Measurements from ENCODE around the gene UPF1. TPM values are rescaled to one million over a fixed set of nuclear protein-coding genes. Genes with fewer than 3 reads are reported as not detected.

UPF1 gene
- polyA plus RNA-seq, 4 donors: 44.6 to 70.4 (median 62.0) TPM

DNA sequence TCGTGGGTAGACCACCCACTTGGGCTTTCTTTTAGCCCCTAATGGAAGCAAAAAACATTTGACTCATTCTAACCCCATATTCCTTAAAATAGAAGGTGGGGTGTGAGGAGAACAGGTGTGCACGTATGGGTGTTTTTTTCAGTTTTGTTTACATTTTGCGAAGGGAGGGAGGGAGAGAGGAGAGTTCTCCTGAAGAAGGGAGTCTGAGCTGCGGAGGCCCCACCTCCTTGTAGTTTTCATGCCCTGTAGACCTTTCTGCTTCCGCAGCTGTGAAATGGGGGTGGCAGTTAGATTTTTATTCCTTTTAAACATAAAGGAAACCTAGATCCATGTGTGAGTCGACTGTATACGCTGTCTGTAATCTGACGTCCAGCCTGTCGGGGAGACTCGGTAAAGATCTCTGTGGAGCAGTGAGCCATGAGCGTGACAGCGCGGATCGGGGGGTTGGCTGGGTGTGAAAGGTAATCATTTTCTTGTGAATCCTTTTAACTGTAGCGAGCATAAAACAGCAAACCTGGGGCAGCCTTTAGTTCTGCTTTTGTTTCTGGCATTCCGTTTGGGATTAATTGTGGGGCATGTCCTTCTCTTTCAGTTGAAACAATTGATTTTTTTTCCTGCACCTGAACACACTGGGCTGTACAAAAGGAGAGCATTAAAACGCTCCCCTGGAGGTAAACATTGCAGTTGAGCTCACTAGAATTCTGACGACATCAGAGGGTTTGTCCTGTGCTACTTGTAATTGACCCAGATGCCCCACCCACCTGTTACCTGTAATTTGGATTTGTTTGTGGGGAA is 2.3 kb downstream of the UPF1 start:
- DNase-seq (ENCODE audit: low read depth in 4 of 4, low spot score in 2 of 4): no peak

DNA sequence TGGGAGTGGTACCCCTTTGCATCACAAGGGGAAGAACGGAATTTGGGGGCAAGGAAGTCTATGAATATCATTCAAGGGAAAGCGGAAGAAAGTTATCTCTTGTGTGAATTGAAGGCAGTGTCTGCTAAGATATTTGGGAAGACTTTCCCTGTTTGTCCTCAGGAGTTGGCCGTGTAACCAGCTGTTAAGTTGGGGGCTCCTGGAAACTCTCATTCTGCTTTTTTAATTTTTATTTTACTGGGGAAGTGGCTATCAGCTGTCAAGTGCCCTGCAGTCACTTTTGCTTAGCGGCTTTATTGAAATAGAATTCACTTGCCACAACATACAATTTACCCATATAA is 2.9 kb downstream of the UPF1 start:
- DNase-seq (ENCODE audit: low read depth in 4 of 4, low spot score in 2 of 4): no peak

GRCh38 chr19:18839465-18840287 is 7.9 kb downstream of the UPF1 start:
- DNase-seq (ENCODE audit: low read depth in 4 of 4, low spot score in 2 of 4): no peak

- no peak for DNase-seq (ENCODE audit: low read depth in 4 of 4, low spot score in 2 of 4)
Measured at GRCh38 chr19:18840288-18841267, 8.8 kb downstream of the UPF1 start.

GRCh38 chr19:18841400-18841799 is 9.6 kb downstream of the UPF1 start:
- DNase-seq (ENCODE audit: low read depth in 4 of 4, low spot score in 2 of 4): no peak

DNA sequence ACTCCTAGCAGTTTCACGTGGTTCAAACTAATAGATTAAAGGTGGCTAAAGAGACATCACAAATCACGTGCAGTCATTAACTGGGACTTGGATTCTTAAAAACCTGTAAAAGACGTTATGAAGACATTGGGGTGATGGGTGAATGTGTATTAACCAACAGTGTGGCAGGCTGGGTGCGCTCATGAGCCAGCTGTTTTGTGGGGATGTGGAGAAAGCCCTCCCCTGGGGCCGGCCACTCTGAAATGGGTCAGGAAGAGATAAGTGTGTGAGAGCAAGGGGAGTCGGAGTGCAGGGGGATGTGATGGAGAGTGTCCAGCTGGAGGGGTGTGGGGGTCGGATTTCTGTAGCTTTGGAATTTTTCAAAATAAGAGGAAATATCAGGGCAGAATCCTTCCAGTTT is 10.4 kb downstream of the UPF1 start:
- DNase-seq (ENCODE audit: low read depth in 4 of 4, low spot score in 2 of 4): no peak

DNA sequence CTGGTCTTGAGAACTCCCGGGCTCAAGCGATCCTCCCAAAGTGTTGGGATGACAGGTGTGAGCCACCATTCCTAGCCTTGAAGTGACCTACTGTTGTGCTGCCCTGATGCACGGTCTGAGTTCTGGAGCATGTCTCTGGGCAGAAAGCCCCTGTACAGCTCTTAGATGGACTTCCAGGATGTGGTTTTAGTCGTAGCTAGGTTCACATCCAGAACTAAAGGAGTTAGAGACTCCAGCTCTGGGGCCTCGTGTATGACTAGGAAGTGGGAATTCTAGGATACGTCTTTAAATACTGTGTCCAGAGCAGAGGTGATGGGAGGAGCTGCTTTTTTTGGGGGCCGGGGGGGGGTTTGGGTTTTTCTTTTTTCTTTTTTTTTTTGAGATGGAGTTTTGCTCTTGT is 12.2 kb downstream of the UPF1 start:
- no peak for DNase-seq (ENCODE audit: low read depth in 4 of 4, low spot score in 2 of 4)

- DNase-seq (ENCODE audit: low read depth in 4 of 4, low spot score in 2 of 4): no peak
Measured at GRCh38 chr19:18844806-18845329, 13.1 kb downstream of the UPF1 start.

DNA sequence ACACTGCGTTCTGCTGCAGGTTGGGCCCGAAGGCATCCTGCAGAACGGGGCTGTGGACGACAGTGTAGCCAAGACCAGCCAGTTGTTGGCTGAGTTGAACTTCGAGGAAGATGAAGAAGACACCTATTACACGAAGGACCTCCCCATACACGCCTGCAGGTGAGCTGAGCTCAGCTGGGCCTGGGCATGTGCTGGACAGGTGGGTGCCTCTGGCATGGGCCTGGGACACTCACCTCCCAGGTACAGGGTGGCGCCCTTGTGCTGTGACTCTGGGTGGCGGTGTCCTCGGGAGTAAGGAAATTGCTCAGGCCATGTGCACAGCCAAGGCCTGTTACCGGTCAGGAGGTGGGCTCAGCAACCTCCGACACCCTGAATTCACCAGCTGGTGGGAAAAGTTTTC is 14.2 kb downstream of the UPF1 start:
- no peak for DNase-seq (ENCODE audit: low read depth in 4 of 4, low spot score in 2 of 4)

DNA sequence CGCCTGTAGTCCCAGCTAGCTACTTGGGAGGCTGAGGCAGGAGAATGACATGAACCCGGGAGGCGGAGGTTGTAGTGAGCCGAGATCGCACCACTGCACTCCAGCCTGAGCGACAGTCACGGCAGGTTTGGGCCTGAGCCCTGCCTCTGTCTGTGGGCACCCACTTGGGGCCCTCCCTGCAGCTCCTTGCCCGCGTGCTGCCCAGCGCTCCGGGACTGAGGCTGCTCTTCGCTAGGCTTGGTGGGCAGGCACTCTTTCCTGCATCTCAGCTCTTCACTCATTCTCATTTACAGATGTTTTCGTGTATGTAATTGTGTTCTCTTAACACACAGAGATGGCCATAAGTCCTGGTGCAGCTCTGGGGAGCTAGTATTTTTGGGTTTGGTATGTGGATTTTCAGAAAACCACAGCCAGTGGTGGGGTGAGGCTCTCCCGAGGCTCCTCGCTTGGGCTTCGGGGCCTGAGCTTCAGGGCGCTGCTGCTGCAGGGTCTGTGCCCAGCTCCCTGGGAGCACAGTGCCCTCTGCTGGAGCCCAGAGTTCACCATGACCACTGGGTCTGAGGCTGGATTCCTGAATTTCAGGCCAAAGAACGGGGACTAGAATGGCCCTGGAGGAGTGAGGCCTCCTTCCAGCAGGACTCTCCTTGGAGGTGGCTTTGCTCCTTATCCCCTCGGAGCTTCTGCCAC is 15.2 kb downstream of the UPF1 start:
- DNase-seq (ENCODE audit: low read depth in 4 of 4, low spot score in 2 of 4): peak in 1 of 4 donors; percentile 64

DNA sequence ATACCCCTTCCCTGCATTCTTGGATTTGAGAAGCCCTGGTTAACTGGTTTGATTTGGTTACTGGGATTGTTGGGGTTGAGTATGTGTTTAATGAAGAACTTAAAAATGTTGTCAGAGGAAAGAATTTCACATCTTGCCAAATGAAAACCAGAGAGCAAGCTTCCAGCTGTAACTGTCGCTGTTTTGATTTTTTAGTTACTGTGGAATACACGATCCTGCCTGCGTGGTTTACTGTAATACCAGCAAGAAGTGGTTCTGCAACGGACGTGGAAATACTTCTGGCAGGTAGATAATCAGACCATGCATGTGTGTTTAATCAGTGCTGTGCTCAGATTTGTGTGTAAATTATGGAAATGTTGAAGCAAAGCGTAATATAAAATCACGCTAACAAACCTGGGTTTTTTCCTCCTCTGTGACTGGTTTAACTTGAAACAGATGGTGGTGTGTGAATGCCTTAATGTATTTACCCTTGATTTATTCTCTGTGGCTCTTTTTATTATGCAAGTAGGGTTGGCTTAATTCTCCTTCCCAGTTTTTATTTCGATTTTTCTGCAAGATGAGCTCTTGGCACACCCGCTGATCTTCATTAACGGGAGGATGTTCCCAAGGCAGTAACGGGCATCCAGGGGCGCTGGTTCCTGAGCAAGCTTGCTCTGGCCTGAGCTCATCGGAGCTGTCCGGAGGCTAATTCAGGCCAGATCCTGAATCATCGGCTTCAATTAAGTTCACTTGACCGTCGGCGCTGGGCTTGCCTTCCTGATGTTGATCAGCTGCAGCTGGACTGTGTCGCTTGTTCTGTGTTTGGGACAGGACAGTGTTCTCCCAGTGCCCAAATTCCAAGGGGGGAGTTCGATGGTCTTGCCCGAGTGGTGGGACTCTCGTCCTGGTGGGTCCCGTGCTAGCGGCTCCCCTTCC is 16.0 kb downstream of the UPF1 start:
- DNase-seq (ENCODE audit: low read depth in 4 of 4, low spot score in 2 of 4): no peak

DNA sequence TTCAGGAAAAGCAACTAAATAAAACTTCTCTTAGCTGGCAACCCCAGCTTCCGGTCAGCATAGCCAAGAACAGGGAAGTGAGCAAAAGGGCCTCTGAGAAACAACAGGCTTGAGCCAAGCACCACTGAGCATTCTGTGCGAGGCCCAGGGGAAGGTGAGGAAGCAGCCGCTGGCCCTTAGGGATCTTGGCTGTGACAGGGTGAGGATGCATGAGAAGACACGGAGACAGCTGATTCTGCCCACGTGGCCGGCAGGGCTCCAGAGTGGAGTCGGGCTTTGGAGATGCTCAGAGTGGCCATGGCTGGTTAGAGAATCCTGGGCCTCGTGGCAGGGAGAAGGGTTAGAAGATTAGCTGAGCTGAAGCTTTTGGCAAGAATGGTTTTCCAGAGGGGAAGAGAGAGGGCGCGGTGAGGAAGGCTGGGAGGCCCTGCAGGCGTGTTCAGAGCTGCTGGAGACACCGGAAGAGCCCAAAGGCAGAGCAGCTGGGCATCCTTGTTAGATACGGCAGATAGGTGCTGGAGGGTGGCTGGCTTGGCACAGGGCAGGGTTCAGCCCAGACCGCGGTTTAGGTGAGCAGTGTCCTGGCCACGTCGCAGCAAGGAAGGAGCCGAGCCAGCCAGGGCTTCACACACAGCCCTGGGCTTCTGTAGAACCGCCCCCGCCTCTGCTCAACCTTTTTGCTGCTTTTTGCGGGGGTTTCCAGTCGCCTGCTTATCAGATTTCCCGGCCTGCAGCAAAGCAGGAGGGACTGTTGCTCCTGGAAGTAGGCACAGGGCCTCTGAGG is 17.3 kb downstream of the UPF1 start:
- DNase-seq (ENCODE audit: low read depth in 4 of 4, low spot score in 2 of 4): no peak

DNA sequence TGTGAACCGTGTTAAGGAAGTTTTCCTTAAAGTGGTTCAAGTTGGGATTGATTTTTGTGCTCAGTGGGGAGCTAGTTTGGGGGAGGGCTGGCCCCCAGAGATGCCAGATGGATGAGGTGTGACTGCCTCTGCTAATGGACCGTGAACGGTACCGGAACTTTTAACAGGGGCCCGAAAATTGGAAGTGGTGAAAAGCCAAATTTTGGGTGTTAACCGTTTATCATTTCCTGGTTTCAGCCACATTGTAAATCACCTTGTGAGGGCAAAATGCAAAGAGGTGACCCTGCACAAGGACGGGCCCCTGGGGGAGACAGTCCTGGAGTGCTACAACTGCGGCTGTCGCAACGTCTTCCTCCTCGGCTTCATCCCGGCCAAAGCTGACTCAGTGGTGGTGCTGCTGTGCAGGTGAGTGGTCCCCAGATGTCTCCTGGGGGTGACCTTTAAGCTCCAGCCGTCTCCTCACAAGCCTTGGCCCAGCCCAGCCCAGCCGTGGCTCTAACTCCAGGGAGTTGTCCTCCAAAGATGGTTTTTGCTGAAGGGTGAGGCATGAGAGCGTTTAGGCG is 18.2 kb downstream of the UPF1 start:
- DNase-seq (ENCODE audit: low read depth in 4 of 4, low spot score in 2 of 4): no peak

DNA sequence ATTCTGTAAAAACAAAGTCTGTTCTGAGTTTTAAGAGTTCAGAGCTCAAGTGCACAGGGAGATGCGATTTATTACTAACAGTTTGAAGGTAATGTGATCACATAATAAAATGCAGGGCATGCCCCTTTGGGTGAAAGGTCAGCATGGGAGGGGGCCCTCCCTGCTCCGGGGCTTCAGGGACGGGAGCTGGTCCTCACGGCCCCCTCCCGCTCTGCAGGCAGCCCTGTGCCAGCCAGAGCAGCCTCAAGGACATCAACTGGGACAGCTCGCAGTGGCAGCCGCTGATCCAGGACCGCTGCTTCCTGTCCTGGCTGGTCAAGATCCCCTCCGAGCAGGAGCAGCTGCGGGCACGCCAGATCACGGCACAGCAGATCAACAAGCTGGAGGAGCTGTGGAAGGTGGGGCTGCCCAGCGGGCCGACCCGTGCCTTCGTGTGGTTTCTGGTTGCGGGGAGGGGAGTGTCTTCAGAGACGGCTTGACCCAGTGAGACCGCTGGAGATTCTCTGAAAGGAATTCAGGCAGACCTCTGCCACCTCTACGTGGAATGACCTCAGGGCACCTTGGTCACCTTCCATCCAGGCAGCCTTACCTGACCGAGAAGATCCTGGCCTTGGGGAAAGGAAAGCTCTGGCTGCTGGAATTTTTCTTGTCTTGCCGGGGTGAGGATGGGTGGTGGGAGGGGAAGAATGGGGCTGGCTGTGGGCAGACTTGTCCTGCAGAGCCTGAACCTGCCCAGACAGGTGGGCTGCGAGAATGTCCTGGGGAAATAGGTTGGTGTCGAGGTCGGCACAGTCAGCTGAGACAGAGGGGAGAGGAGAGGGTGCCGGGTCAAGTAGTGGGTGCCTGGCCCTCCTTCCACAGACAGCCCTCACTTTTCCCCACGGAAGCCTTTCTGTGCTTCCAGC is 19.0 kb downstream of the UPF1 start:
- DNase-seq (ENCODE audit: low read depth in 4 of 4, low spot score in 2 of 4): no peak

DNA sequence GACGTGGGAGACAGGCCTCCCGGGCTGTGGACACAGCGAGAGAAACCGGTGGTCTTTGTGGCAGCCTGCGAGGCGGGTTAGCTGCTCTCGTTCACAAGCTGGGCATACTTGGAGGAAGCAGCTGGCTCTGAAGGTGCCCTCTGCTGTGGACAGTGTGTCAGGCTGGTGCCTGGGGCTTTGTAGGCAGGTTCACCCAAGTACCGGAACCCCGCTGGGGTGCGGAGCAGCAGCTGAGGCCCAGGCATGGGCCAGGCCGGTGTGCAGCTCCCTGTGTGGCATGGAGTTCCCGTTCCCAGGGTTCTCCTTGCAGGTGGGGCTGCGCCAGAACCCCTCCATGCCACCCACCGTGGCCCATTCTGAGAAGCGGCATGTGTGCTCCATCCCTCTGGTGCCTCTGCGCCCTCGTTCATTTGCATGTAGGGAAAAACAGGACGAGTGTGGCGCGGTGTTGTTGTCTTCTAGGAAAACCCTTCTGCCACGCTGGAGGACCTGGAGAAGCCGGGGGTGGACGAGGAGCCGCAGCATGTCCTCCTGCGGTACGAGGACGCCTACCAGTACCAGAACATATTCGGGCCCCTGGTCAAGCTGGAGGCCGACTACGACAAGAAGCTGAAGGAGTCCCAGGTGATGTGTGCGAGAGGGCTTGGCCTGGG is 20.0 kb downstream of the UPF1 start:
- DNase-seq (ENCODE audit: low read depth in 4 of 4, low spot score in 2 of 4): no peak

GRCh38 chr19:18852648-18853047 is 20.9 kb downstream of the UPF1 start:
- DNase-seq (ENCODE audit: low read depth in 4 of 4, low spot score in 2 of 4): no peak

Measured in left renal cortex interstitium (tissue), 4 donors.